ENCODE data around the gene ELAVL1.

The ELAVL1 gene

DNA sequence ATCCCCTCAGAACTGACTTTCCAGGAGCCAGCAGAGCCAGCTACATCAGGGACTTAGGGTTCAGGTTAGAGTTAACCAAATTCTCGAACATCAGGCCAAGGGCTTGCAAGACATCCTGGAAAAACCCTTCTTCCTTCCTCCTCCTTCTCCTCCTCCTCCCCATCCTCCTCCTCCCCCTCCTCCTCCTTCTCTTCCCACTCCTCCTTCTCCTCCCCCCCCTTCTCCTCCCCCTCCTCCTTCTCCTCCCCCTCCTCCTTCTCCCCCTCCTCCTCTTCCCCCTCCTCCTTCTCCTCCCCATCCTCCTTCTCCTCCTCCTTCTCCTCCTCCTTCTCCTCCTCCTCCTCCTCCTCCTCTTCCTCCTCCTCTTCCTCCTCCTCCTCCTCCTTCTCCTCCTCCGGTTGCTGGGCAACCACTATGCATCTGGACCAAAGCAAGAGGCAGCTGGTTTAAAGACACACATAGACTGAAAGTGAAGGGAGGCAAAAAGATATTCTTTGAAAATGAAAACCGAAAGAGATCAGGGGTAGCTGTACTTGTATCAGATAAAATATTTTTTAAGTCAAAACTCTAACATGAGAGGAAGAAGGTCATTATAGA lies 41.2 kb upstream of the ELAVL1 start:
- Histone ChIP-seq H3K9me3 (ENCODE audit: control insufficient read depth, low read length) (no peaks in the 10 kb centered on the region), H3K79me2 (no peaks in the 10 kb centered on the region), H3K4me1 (no peaks in the 10 kb centered on the region), H3K27ac (no peak overlapping the region), H3K4me3 (ENCODE audit: low read depth, low read length) (no peak overlapping the region), H3K4me2 (ENCODE audit: low read length) (no peak overlapping the region), H3K27me3 (ENCODE audit: control insufficient read depth, insufficient read depth, low read length) (no peaks in the 10 kb centered on the region), H3K9ac (no peak overlapping the region), H2AFZ (no peak overlapping the region), H3K36me3 (ENCODE audit: control insufficient read depth, insufficient read depth, low read length) (no peaks in the 10 kb centered on the region)
- TF ChIP-seq, protein P1, sequence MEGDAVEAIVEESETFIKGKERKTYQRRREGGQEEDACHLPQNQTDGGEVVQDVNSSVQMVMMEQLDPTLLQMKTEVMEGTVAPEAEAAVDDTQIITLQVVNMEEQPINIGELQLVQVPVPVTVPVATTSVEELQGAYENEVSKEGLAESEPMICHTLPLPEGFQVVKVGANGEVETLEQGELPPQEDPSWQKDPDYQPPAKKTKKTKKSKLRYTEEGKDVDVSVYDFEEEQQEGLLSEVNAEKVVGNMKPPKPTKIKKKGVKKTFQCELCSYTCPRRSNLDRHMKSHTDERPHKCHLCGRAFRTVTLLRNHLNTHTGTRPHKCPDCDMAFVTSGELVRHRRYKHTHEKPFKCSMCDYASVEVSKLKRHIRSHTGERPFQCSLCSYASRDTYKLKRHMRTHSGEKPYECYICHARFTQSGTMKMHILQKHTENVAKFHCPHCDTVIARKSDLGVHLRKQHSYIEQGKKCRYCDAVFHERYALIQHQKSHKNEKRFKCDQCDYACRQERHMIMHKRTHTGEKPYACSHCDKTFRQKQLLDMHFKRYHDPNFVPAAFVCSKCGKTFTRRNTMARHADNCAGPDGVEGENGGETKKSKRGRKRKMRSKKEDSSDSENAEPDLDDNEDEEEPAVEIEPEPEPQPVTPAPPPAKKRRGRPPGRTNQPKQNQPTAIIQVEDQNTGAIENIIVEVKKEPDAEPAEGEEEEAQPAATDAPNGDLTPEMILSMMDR (IDR thresholded peaks at IDR 0.05) = no peak

DNA sequence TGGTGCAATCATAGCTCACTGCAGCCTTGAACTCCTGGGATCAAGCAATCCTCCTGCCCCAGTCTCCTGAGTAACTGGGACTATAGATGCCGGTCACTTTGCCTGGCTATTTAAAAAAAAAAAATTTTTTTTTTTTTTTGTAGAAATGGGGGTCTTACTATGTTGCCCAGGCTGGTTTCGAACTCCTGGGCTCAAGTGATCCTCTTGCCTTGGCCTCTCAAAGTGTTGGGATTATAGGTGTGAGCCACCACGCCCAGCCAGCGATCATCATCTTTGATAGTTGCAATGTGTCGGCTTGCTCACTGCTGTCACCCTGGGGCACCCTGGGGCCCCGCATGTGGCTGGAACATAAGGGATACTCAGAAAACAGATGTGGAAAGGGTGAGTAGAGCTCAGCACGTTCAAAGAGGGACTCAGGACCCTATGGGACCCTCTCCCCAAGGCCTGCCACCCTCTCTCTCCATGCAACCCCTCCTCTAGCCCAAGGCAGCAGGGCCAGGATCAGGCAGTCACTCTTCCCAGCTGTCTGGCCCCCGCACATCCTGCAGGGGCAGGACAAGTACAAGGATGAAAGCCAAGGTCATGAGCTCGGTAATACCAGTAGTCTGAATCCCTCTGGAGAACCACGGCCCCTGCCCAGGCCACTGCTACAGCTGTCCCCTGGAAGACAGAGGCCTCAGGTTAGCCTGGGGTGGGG lies 40.6 kb upstream of the ELAVL1 start:
- Histone ChIP-seq H3K4me2 (ENCODE audit: low read length) (no peak overlapping the region), H3K4me3 (ENCODE audit: low read depth, low read length) (no peak overlapping the region), H3K27ac (no peak overlapping the region), H3K9ac (no peak overlapping the region), H3K9me3 (ENCODE audit: control insufficient read depth, low read length) (no peaks in the 10 kb centered on the region), H3K36me3 (ENCODE audit: control insufficient read depth, insufficient read depth, low read length) (no peaks in the 10 kb centered on the region), H3K79me2 (no peaks in the 10 kb centered on the region), H2AFZ (no peak overlapping the region), H3K4me1 (no peaks in the 10 kb centered on the region), H3K27me3 (ENCODE audit: control insufficient read depth, insufficient read depth, low read length) (no peaks in the 10 kb centered on the region)
- TF ChIP-seq, protein P1 (IDR thresholded peaks at IDR 0.05) = no peak

DNA sequence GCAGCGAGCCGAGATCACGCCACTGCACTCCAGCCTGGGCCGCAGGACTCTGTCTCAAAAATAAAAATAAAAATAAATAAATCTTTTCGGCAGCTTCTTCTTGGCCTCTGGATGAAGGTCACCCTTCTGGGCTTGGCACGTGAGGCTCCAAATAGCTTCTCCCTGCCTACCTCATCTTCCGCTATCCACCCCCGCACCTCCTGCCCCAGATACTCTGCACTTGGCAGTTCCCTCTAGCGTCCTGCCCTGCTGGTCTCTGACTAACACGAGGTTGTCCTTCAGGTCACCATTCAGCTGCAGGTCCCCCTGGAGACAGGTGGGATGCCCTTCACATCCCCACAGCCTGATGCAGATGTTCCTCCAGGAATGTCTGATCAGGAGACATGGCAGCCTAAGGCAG lies 38.6 kb upstream of the ELAVL1 start:
- Histone ChIP-seq H3K79me2 (no peaks in the 10 kb centered on the region), H3K4me2 (ENCODE audit: low read length) (no peak overlapping the region), H3K27ac (no peak overlapping the region), H3K4me1 (no peaks in the 10 kb centered on the region), H3K4me3 (ENCODE audit: low read depth, low read length) (no peak overlapping the region), H3K9ac (no peak overlapping the region), H3K27me3 (ENCODE audit: control insufficient read depth, insufficient read depth, low read length) (no peaks in the 10 kb centered on the region), H2AFZ (no peak overlapping the region), H3K36me3 (ENCODE audit: control insufficient read depth, insufficient read depth, low read length) (no peaks in the 10 kb centered on the region), H3K9me3 (ENCODE audit: control insufficient read depth, low read length) (no peaks in the 10 kb centered on the region)
- TF ChIP-seq, protein P1 (IDR thresholded peaks at IDR 0.05) = no peak

DNA sequence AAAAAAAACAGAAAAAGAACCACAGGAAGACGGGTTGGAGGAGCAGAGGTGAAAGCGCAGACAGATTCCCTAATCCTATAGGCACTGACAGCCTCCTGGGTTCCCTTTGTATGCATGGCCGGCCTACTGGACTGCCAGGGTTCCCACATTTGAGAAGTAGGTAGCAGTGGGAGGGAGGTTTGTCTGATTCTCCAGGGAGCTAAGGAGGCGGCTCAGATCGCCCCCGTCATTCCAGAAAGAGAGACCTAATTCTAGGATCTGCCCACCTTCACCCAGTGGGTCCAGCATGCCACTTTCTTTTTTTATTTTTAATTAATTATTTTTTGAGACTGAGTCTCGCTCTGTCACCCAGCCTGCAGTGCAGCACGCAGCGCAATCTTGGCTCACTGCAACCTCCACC lies 37.5 kb upstream of the ELAVL1 start:
- Histone ChIP-seq H3K79me2 (no peaks in the 10 kb centered on the region), H3K9me3 (ENCODE audit: control insufficient read depth, low read length) (no peaks in the 10 kb centered on the region), H3K36me3 (ENCODE audit: control insufficient read depth, insufficient read depth, low read length) (no peaks in the 10 kb centered on the region), H3K27ac (no peak overlapping the region), H3K9ac (no peak overlapping the region), H3K4me3 (ENCODE audit: low read depth, low read length) (no peak overlapping the region), H3K4me2 (ENCODE audit: low read length) (no peak overlapping the region), H3K4me1 (no peaks in the 10 kb centered on the region), H2AFZ (no peak overlapping the region), H3K27me3 (ENCODE audit: control insufficient read depth, insufficient read depth, low read length) (no peaks in the 10 kb centered on the region)
- TF ChIP-seq, protein P1 (IDR thresholded peaks at IDR 0.05) = no peak

DNA sequence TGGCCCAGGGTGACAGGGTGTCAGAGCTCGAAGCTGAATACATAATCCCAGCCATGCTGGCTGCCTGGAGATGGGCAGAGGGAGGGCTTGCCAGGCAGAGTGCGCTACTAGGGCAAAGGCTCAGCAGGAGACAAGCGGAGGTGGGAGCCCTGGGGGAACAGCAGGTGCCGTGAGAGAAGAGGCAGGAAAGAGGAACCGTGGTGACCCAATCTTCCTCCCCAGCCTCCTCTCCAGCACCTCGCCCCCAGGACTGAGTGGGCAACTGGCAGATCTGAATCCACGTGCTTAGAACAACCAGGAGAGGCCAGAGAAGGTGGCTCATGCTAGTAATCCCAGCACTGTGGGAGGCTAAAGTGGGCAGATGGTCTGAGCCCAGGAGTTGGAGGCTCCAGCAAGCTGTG lies 36.1 kb upstream of the ELAVL1 start:
- H3K4me3 ChIP-seq (ENCODE audit: low read depth, low read length) = no peak overlapping the region
- H3K27ac ChIP-seq = no peak overlapping the region
- H3K9ac ChIP-seq = no peak overlapping the region
- H3K27me3 ChIP-seq (ENCODE audit: control insufficient read depth, insufficient read depth, low read length) = no peaks in the 10 kb centered on the region
- H2AFZ ChIP-seq = no peak overlapping the region
- TF ChIP-seq, protein P1 (IDR thresholded peaks at IDR 0.05) = no peak
- H3K36me3 ChIP-seq (ENCODE audit: control insufficient read depth, insufficient read depth, low read length) = no peaks in the 10 kb centered on the region
- H3K4me1 ChIP-seq = no peaks in the 10 kb centered on the region
- no peaks in the 10 kb centered on the region for H3K9me3 ChIP-seq (ENCODE audit: control insufficient read depth, low read length)
- H3K4me2 ChIP-seq (ENCODE audit: low read length) = no peak overlapping the region
- H3K79me2 ChIP-seq = no peaks in the 10 kb centered on the region

Measured in parathyroid adenoma (tissue), 2 donors.